NOMO-1 treated with dmso at 0.1 percent for 144 hours (cell line): ENCODE results near the gene OR2M3.
"Not testable (repeated sequence)": the region's sequence is repeated elsewhere in the genome, so short reads cannot be mapped to it uniquely, and the experiment has no call there.

ENCODE experiments used
- DNase-seq: peaks from one replicate; lab custom pipeline; 2025; ENCODE audit not compliant: unreplicated experiment; lab: John Stamatoyannopoulos, UW

Gene OR2M3, protein sequence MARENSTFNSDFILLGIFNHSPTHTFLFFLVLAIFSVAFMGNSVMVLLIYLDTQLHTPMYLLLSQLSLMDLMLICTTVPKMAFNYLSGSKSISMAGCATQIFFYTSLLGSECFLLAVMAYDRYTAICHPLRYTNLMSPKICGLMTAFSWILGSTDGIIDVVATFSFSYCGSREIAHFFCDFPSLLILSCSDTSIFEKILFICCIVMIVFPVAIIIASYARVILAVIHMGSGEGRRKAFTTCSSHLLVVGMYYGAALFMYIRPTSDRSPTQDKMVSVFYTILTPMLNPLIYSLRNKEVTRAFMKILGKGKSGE

DNA sequence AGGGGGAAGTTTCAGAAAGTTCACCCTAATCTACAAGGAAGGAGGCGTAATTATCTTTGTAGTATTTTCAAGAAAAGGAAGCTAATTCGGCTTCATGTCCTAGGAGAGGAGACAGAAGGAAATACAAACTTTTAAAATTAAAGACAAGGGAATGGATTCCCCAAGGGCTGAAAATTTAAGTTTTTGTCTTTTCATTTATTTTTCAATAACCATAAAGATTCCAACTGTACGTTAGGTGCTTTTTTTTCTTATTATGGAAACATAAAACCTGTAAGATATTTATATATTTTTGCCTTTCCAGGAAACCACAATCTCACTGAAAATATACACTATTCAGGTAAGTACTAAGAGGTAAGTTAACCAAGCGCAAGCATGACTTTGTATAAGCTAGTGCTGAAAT is at the start of gene OR2M3:
OR2M3 (plus strand) TSS at position 301 of the 400 bp plus-strand sequence. CDS start 5,803 bp downstream, outside the sequence.
- DNase-seq = no peak

DNA sequence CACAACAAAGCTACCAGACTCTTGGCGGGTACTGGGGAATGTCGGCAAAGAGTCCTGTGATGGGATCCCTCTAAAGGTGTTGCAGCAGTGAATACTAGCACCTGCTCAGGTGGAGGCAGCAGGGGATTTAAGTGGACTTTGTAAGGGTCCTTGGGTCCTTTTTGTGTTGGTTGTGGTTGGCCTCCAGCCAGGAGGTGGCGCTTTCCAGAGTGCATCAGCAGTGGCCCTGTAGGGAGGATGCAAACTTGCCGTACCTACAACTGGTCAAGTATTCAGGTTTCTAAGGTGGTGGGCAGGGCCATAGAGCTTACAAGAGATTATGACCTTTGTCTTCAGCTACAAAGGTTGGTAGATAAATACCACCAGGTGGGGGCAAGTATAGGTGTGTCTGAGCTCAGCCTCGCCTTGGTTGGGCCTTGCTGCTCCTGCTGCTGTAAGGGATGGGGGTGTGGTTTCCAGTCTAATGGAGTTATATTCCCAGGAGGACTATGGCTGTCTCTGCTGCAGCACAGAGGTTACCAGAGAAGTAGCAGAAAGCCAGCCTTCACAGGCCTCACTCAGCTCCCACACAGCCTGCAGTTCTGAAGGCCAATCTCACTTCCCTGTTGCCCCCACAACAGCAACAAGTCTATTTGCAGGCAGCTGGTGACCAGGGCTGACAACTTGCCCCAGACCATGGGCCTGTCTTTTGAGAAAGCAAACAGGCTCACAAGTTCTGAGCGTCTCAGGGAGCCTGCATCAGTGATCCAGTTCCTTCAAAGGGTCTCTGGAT is 44.8 kb upstream of the OR2M3 start:
- no peak for DNase-seq

GRCh38 chr1:248155927-248156326 is 41.1 kb upstream of the OR2M3 start:
- no peak for DNase-seq

DNA sequence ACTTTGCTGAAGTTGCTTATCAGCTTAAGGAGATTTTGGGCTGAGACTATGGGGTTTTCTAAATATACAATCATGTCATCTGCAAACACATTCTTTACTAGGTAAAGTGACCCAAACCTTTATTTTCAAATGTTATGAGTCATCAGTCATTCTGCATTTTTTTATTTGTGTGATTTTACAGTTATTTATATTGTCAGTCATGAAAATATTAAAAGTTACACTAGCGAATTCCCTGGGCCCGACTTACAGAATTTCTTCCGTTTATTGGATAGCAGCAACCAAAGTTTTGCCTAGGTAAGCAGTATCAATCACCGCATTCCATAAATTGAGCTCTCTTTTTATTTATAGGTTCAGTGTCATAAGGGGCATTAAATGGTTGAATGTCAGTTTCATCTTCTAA is 38.3 kb upstream of the OR2M3 start:
- no peak for DNase-seq

- no peak for DNase-seq
Measured at GRCh38 chr1:248164031-248164430, 33.0 kb upstream of the OR2M3 start.

- no peak for DNase-seq
Measured at GRCh38 chr1:248165186-248165585, 31.9 kb upstream of the OR2M3 start.

GRCh38 chr1:248174521-248174920 is 22.5 kb upstream of the OR2M3 start, which contains the start of gene OR2M2:
Gene OR2M2, plus strand, starts transcription at chr1:248174821. Its CDS starts 5,165 bp downstream, at chr1:248179986.
- DNase-seq = no peak

DNA sequence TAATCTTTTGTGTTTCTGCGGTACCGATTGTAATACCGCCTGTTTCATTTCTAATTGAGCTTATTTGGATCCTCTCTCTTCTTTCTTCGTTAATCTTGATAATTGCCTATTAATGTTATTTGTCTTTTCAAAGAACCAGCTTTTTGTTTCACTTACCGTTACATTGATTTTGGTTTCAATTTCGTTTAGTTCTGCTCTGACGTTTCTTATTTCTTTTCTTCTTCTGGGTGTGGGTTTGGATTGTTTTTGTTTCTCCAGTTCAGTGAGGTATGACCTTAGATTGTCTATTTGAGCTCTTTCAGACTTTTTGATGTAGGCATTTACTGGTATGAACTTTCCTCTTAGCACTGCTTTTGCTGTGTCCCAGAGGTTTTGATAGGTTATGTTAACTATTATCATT is 13.1 kb upstream of the OR2M3 start:
- DNase-seq = no peak

DNA sequence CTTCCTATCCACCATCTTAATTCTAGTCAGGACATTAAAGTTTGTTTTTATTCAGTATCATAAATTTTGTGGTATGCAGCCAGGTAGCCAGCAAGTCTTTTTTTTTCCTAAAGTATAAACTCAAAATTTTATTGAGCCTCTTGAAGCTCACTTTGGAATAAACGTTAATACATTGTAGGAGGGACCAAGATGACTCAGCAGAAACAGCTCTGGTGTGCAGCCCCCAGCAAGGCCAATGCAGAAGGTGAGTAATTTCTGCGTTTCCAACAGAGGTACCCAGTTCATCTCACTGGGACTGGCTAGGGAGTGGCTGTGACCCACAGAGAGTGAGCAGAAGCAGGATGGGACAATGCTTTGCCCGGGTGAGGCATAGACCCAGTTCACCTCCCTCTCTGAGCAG is 9.7 kb upstream of the OR2M3 start:
- no peak for DNase-seq

GRCh38 chr1:248189026-248189425 is 8.0 kb upstream of the OR2M3 start:
- no peak for DNase-seq

DNA sequence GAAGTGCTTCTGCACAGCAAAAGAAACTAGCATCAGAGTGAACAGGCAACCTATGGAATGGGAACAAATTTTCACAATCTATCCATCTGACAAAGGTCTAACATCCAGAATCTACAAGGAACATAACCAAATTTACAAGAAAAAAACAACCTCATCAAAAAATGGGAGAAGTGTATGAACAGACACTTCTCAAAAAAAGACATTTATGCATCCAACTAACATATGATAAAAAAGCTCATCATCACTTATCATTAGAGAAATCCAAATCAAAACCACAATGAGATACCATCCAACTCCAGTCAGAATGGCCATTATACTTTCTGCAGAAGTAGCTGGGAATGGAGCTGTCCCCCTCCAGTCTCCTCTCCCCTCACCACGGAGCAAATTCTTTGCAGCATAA is 2.9 kb upstream of the OR2M3 start:
- no peak for DNase-seq

DNA sequence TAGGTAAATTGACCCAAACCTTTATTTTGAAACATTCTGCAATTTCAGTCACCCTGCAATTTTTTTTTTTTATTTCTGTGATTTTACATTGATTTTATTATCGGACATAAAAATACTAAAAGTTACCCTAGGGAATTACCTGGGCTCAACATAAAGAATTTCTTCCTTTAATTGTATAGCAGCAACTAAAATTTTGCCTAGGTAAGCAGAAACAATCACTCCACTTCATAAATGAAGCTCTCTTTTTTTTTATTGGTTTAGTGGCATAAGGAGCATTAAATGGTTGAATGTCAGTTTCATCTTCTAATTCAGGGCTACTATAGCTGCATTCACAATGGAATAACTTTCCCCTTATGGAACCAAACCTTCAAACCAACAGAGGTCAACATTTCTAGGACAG is 18.8 kb downstream of the OR2M3 start:
- no peak for DNase-seq

DNA sequence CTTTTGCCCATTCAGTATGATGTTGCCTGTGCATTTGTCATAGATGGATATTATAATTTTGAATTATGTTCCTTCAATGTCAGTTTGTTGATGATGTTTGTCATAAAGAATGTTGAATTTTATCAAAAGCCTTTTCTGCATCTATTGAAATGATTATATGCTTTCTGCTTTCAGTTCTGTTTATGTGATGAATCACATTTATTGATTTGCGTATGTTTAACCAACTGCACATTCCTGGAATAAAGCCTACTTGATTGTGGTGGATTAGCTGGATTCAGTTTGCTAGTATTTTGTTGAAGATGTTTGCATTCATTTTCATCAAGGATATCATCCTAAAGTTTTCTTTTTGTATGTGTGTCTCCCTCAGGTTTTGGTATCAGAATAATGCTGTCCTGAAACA is 28.5 kb downstream of the OR2M3 start:
- DNase-seq = no peak

DNA sequence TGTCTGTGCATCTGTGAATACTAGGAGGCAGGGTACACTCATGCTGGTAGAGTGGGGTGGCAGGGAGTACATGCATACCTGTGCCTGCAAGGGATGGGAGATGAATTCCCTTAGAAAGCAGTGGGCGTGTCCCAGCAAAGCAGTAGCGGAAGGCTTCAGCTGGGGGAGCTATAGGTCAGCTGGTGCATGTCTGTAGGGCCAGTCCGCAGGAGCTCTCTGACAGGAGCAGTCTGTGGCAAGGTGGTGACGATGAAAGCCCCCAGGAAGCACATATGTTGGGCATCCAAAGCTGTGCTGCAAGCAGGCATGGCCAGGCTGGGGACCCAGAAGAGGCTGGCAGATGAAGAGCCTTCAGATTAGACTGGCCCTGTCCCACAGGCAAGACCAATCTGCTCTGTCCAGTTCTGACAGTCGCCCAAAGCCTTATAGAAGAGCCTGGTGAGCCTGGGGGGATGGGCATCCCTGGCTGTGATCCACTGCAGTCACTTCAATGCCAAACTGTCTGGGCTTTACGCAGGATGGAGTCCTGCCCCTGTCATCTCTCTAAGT is 32.4 kb downstream of the OR2M3 start:
- DNase-seq = no peak

- DNase-seq = no peak
Measured at GRCh38 chr1:248231117-248231516, 34.1 kb downstream of the OR2M3 start, which contains the start of gene OR2M4. Gene OR2M4, plus strand, starts transcription at chr1:248231417. Its CDS starts 7,512 bp downstream, at chr1:248238929.

GRCh38 chr1:248239478-248239877 is 42.4 kb downstream of the OR2M3 start:
- DNase-seq = no peak

- DNase-seq = peak; percentile 43
Measured at GRCh38 chr1:248243204-248243603, 46.1 kb downstream of the OR2M3 start.

DNA sequence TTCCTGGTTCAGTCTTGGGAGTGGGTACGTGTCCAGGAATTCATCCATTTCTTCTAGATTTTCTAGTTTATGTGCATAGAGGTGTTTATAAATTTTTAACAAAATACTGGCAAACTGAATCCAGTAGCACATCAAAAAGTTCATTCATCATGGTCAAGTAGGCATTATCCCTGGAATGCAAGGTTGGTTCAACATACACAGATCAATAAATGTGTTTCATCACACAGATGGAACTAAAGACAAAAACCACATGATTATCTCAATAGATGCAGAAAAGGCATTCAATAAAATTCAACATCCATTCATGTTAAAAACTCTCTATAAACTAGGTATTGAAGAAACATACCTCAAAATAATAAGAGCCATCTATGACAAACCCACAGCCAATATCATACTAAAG is 62.2 kb downstream of the OR2M3 start:
- DNase-seq = not testable (repeated sequence)
